Astrocyte (in vitro differentiated cells and primary cell): Measurements from ENCODE around the gene TM2D3.

Experiments used
- EZH2 ChIP-seq: IDR thresholded peaks from 2 replicates; pipeline ENCODE4 v1.6.1; 2012; ENCODE audit warnings: mild to moderate bottlenecking, low read length, inconsistent platforms; ENCODE audit not compliant: insufficient read depth
- TF ChIP-seq, protein P1 (sequence below): IDR thresholded peaks from 2 replicates; pipeline ENCODE4 v1.5.1; 2011; ENCODE audit warnings: low read depth, mild to moderate bottlenecking, inconsistent platforms, low read length, moderate library complexity; ENCODE audit not compliant: insufficient read depth

DNA sequence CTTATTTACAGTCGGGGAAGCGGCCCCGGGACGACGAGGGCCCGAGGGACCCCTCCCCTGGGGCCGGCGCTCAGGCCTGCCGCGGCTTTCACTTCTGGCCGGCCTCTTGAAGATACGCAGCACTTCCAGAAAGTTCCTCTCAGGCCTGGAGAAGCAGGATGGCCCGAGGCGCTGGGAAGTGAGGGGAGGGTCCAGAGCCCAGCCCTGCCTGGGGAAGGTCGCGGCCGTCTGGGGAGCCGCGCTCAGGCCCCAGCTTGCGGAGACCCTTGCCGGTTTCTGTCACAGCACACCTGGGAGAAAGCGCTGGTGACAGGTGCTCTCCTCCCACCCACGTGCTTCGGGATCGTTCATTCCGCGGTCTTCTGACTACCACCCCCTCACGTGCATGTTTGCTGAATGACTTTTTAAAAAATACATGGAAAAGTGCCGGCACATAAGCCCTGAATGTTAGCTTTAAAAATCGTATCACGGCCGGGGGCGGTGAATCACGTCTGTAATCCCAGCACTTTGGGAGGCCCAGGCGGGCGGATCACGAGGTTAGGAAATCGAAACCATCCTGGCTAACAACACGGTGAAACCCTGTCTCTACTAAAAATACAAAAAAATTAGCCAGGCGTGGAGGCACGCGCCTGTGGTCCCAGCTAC is 727 bp upstream of the TM2D3 start:
- TF ChIP-seq EZH2: no peak
- TF ChIP-seq, protein P1, sequence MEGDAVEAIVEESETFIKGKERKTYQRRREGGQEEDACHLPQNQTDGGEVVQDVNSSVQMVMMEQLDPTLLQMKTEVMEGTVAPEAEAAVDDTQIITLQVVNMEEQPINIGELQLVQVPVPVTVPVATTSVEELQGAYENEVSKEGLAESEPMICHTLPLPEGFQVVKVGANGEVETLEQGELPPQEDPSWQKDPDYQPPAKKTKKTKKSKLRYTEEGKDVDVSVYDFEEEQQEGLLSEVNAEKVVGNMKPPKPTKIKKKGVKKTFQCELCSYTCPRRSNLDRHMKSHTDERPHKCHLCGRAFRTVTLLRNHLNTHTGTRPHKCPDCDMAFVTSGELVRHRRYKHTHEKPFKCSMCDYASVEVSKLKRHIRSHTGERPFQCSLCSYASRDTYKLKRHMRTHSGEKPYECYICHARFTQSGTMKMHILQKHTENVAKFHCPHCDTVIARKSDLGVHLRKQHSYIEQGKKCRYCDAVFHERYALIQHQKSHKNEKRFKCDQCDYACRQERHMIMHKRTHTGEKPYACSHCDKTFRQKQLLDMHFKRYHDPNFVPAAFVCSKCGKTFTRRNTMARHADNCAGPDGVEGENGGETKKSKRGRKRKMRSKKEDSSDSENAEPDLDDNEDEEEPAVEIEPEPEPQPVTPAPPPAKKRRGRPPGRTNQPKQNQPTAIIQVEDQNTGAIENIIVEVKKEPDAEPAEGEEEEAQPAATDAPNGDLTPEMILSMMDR: no peak
